Middle frontal gyrus (tissue), 1 donor: Measurements from ENCODE around the gene PARN.
"Not testable (repeated sequence)": the region's sequence is repeated elsewhere in the genome, so short reads cannot be mapped to it uniquely, and the experiment has no call there.

Experiments used
- DNase-seq: peaks from one replicate; pipeline ENCODE4 v3.0.0-alpha.2; 2015; ENCODE audit warnings: low spot score; ENCODE audit errors: extremely low spot score

Gene PARN

GRCh38 chr16:14400978-14401710 is 228.9 kb downstream of the PARN start:
- not testable (repeated sequence) for DNase-seq

- no peak for DNase-seq
These were observed 229.6 kb downstream of the PARN start for GRCh38 chr16:14400285-14400977.

GRCh38 chr16:14399378-14400284 is 230.4 kb downstream of the PARN start:
- DNase-seq = no peak

- DNase-seq = no peak
These were observed 231.9 kb downstream of the PARN start for GRCh38 chr16:14398014-14398717.

GRCh38 chr16:14395710-14396304 is 234.3 kb downstream of the PARN start:
- not testable (repeated sequence) for DNase-seq

- DNase-seq = no peak
These were observed 235.2 kb downstream of the PARN start for GRCh38 chr16:14394834-14395233.

- no peak for DNase-seq
These were observed 237.1 kb downstream of the PARN start for GRCh38 chr16:14392960-14393359.

- no peak for DNase-seq
These were observed 240.7 kb downstream of the PARN start for GRCh38 chr16:14389359-14389758.

GRCh38 chr16:14388243-14388642 is 241.8 kb downstream of the PARN start:
- no peak for DNase-seq

GRCh38 chr16:14386115-14386514 is 243.9 kb downstream of the PARN start:
- no peak for DNase-seq
